ENCODE measurements around the gene TSC1. TPM values are rescaled to one million over a fixed set of nuclear protein-coding genes. Genes with fewer than 3 reads are reported as not detected.

The TSC1 gene
- total RNA-seq, 1 donor from 2014 or later: 16.8 TPM

Other genes starting within 250 kb of the TSC1 start
- gene AK8, start 66.3 kb downstream of the TSC1 start, total RNA-seq: not detected
- gene SPACA9, start 65.7 kb downstream of the TSC1 start, total RNA-seq: 0.75 TPM
- 0.15 TPM for gene GFI1B, start 34.1 kb upstream of the TSC1 start, total RNA-seq
- 24.6 TPM for gene GTF3C5, start 86.4 kb upstream of the TSC1 start, total RNA-seq
- gene CEL, start 117.4 kb upstream of the TSC1 start, total RNA-seq: 7.7 TPM
- 4.7 TPM for gene RALGDS, start 176.6 kb upstream of the TSC1 start, total RNA-seq
- gene GBGT1, start 219.3 kb upstream of the TSC1 start, total RNA-seq: 1.2 TPM

Data from left lobe of liver (tissue), 1 donor.